AG20443 (cell line): ENCODE measurements around the gene PHF19.

Experiments
- DNase-seq: peaks from one replicate; pipeline ENCODE4 v3.0.0; 2012; ENCODE audit warnings: low spot score, mixed read lengths

Gene PHF19

GRCh38 chr9:120873512-120873911, 3.5 kb downstream of the PHF19 start:
- no peak for DNase-seq

- no peak for DNase-seq
Observed at GRCh38 chr9:120872791-120873502, 4.0 kb downstream of the PHF19 start.

- DNase-seq = no peak
Observed at GRCh38 chr9:120870206-120870605, 6.8 kb downstream of the PHF19 start.

- no peak for DNase-seq
Observed at GRCh38 chr9:120869726-120870125, 7.3 kb downstream of the PHF19 start.

- DNase-seq = no peak
Observed at GRCh38 chr9:120869360-120869687, 7.7 kb downstream of the PHF19 start.

- DNase-seq = peak; percentile 99
Observed at GRCh38 chr9:120868676-120869359, 8.2 kb downstream of the PHF19 start.

GRCh38 chr9:120868339-120868675, 8.7 kb downstream of the PHF19 start:
- no peak for DNase-seq

GRCh38 chr9:120867676-120868338, 9.2 kb downstream of the PHF19 start:
- DNase-seq = no peak

- DNase-seq = no peak
Observed at GRCh38 chr9:120866651-120867050, 10.3 kb downstream of the PHF19 start.

- no peak for DNase-seq
Observed at GRCh38 chr9:120865809-120866208, 11.2 kb downstream of the PHF19 start.

GRCh38 chr9:120865176-120865575, 11.8 kb downstream of the PHF19 start:
- no peak for DNase-seq

- DNase-seq = no peak
Observed at GRCh38 chr9:120864719-120865118, 12.3 kb downstream of the PHF19 start.

- no peak for DNase-seq
Observed at GRCh38 chr9:120863833-120864232, 13.2 kb downstream of the PHF19 start.

GRCh38 chr9:120862452-120862851, 14.5 kb downstream of the PHF19 start:
- DNase-seq = no peak

GRCh38 chr9:120861935-120862334, 15.1 kb downstream of the PHF19 start:
- no peak for DNase-seq

GRCh38 chr9:120860083-120860482, 16.9 kb downstream of the PHF19 start:
- DNase-seq = no peak

- DNase-seq = no peak
Observed at GRCh38 chr9:120859361-120859760, 17.6 kb downstream of the PHF19 start.

GRCh38 chr9:120857902-120858301, 19.1 kb downstream of the PHF19 start:
- no peak for DNase-seq

- DNase-seq = no peak
Observed at GRCh38 chr9:120857481-120857880, 19.5 kb downstream of the PHF19 start.

- DNase-seq = no peak
Observed at GRCh38 chr9:120856700-120857099, 20.3 kb downstream of the PHF19 start.

- DNase-seq = no peak
Observed at GRCh38 chr9:120855827-120856670, 20.9 kb downstream of the PHF19 start.

GRCh38 chr9:120854596-120855327, 22.2 kb downstream of the PHF19 start:
- DNase-seq = no peak
